ENCODE results near the gene DNAJC5.

The DNAJC5 gene

DNA sequence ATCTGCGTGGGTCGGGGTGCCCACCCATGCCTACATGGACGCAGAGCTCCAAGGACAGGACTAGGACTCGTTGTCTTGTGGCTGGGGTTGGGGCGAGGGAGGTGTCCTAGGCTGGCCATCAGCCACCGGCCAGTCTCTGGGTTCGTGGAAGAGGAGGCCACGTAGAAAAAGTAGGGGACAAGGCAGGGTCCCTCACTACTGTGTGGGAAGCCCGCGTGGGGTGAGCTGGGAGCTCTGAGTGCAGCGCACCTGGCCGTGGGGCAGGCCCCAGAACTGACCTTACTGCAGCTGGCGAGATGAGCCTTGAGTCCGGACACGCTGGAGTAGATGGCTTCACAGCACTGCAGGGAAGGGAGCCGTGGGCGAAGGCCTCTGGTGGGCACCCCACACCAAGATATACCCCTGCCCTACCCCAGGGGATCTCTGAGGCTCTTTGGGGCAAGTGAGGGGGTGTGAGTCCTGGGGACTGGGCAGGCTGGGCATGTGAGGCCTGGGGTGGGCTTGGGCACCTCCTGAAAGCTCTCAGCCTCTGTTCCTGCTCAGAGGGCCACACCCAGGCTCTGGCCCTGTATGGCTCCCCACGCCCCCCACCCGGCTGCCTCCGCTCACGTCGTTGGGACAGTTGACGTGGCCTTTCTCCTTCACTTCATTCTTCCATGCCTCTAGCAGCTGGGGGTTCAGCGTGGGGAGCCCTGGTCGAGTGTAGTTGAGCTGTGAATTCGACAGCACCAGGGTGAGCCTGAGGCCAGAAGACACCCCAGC, 66.9 kb downstream of the DNAJC5 start:
- Histone ChIP-seq H2AFZ (ENCODE audit: low read length) (no peak overlapping the region), H3K9me3 (replicated peaks in 1 of 2; ENCODE audit: control insufficient read depth in 2 of 2, insufficient read depth in 1 of 2, low read depth in 1 of 2, low read length in 2 of 2) (peaks cover 0 to 18% of the 10 kb centered on the region in 2 donors), H4K8ac (ENCODE audit: low read depth, low read length) (no peak overlapping the region), H2BK12ac (ENCODE audit: low read length) (no peak overlapping the region), H3K23ac (ENCODE audit: low read depth, low read length, poor library complexity) (peak overlapping the region; percentile 12), H3K27ac (replicated peaks; ENCODE audit: low read length) (no peak overlapping the region), H3K27me3 (ENCODE audit: control insufficient read depth in 3 of 3, insufficient read depth in 3 of 3, low read depth in 1 of 3, low read length in 3 of 3) (no peaks in the 10 kb centered on the region), H2BK120ac (ENCODE audit: low read depth, low read length) (no peak overlapping the region), H3K4me2 (ENCODE audit: insufficient read depth, low read length, poor library complexity, severe bottlenecking) (no peak overlapping the region), H3K14ac (ENCODE audit: low read length) (no peak overlapping the region), H4K91ac (ENCODE audit: low read depth, low read length, poor library complexity) (no peak overlapping the region), H3K4me1 (ENCODE audit: control insufficient read depth in 2 of 2, insufficient read depth in 1 of 2, low read depth in 1 of 2, low read length in 2 of 2) (peaks cover 16 to 18% of the 10 kb centered on the region in 2 donors), H3K36me3 (replicated peaks in 1 of 2; ENCODE audit: control insufficient read depth in 2 of 2, insufficient read depth in 2 of 2, low read length in 2 of 2) (peaks cover 48 to 70% of the 10 kb centered on the region in 2 donors), H3K9ac (ENCODE audit: low read depth, low read length, poor library complexity) (peak overlapping the region; percentile 44), H3K4me3 (ENCODE audit: low read length in 2 of 2) (no peak overlapping the region), H3K79me1 (ENCODE audit: low read depth, low read length) (peaks cover 8% of the 10 kb centered on the region), H3K18ac (ENCODE audit: low read length) (no peak overlapping the region), H2BK15ac (ENCODE audit: low read length) (no peak overlapping the region), H2BK5ac (ENCODE audit: low read length) (no peak overlapping the region), H3K4ac (ENCODE audit: low read length) (no peak overlapping the region), H2AK5ac (ENCODE audit: low read depth, low read length) (no peak overlapping the region)
- no CpG with 5 or more reads among the region's 26 CpGs for WGBS, 2 donors (ENCODE audit: extremely low coverage in 2 of 2, insufficient read length in 2 of 2, insufficient replicate concordance in 1 of 2)
- DNase-seq (ENCODE audit: low spot score), result no peak

DNA sequence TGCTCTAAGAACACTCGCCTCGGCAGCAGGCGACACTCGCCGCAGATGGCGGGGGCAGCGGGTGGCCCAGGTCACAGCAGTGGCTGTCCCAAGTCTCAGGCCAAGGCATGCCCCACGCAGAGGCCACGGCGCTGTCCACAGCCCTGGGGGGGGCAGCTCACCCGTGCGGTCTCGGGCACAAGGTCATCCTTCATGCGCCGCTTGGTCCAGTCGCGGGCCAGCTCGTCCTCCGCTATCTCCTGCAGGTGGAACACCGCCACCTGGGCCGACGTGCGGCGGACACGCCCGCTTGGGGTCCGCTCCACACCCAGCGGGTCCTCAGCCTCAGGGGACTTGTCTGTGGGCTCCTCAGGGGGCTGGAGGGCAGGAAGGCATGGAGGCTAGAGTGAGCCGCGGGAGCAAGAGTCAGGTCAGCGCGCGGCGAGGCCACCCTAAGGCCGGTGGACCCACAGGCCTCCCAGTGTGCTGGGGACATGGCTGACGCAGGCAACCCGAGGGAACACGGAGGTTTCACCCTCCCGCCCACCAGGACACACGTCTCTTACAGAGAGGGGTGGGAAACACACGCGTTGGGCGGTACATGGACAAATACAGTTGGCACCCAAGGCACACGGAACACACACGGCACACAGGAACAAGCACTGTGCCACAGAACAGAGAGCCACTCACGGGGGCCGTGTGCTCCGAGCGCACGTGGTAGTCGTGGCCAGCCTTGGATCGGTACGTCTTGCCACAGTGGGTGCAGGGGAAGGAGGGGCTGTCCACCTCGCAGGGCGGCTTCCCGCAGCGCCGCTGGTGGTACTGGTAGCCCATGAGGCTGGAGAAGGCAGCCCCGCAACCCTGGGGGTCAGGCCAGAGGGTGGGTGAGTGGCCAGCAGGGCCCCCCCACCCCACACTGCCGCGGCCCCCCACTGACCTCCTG, 67.8 kb downstream of the DNAJC5 start:
- Histone ChIP-seq H3K18ac (ENCODE audit: low read length) (no peak overlapping the region), H2BK5ac (ENCODE audit: low read length) (no peak overlapping the region), H3K9me3 (replicated peaks in 1 of 2; ENCODE audit: control insufficient read depth in 2 of 2, insufficient read depth in 1 of 2, low read depth in 1 of 2, low read length in 2 of 2) (peaks cover 0 to 26% of the 10 kb centered on the region in 2 donors), H3K4ac (ENCODE audit: low read length) (no peak overlapping the region), H4K91ac (ENCODE audit: low read depth, low read length, poor library complexity) (no peak overlapping the region), H3K23ac (ENCODE audit: low read depth, low read length, poor library complexity) (no peak overlapping the region), H3K4me3 (ENCODE audit: low read length in 2 of 2) (no peak overlapping the region), H2BK15ac (ENCODE audit: low read length) (no peak overlapping the region), H2BK120ac (ENCODE audit: low read depth, low read length) (no peak overlapping the region), H3K27me3 (ENCODE audit: control insufficient read depth in 3 of 3, insufficient read depth in 3 of 3, low read depth in 1 of 3, low read length in 3 of 3) (no peaks in the 10 kb centered on the region), H4K8ac (ENCODE audit: low read depth, low read length) (no peak overlapping the region), H3K27ac (replicated peaks; ENCODE audit: low read length) (no peak overlapping the region), H2AK5ac (ENCODE audit: low read depth, low read length) (no peak overlapping the region), H3K4me2 (ENCODE audit: insufficient read depth, low read length, poor library complexity, severe bottlenecking) (no peak overlapping the region), H3K4me1 (ENCODE audit: control insufficient read depth in 2 of 2, insufficient read depth in 1 of 2, low read depth in 1 of 2, low read length in 2 of 2) (peaks cover 9 to 13% of the 10 kb centered on the region in 2 donors), H3K79me1 (ENCODE audit: low read depth, low read length) (peaks cover 8% of the 10 kb centered on the region), H3K36me3 (replicated peaks in 1 of 2; ENCODE audit: control insufficient read depth in 2 of 2, insufficient read depth in 2 of 2, low read length in 2 of 2) (peaks cover 56 to 79% of the 10 kb centered on the region in 2 donors), H2AFZ (ENCODE audit: low read length) (no peak overlapping the region), H3K14ac (ENCODE audit: low read length) (no peak overlapping the region), H2BK12ac (ENCODE audit: low read length) (no peak overlapping the region), H3K9ac (ENCODE audit: low read depth, low read length, poor library complexity) (peak overlapping the region; percentile 70)
- no peak for DNase-seq (ENCODE audit: low spot score)
- no CpG with 5 or more reads among the region's 61 CpGs for WGBS, 2 donors (ENCODE audit: extremely low coverage in 2 of 2, insufficient read length in 2 of 2, insufficient replicate concordance in 1 of 2)

DNA sequence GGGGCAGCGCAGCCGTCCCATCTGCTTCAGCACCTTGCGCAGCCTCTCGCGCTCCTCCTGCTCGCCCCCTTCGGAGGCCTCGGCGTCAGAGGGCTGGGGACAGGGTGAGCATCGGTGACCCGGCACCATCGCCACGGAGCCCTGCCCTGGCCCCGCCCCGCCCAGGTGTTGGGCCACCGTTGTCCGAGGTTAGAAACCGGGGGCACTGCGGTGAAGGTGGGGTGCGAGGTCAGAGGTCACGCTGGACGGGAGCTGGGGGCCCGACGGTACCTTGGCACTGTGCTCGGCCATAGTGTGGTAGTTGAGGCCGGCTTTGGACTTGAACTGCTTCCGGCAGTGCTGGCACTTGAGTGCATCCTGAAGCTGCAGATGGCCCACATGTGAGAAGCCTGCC, 68.4 kb downstream of the DNAJC5 start:
- H3K18ac ChIP-seq (ENCODE audit: low read length), result no peak overlapping the region
- no peak overlapping the region for H3K4ac ChIP-seq (ENCODE audit: low read length)
- no peak overlapping the region for H2BK15ac ChIP-seq (ENCODE audit: low read length)
- peaks cover 9% of the 10 kb centered on the region for H3K79me1 ChIP-seq (ENCODE audit: low read depth, low read length)
- no peak overlapping the region for H3K4me2 ChIP-seq (ENCODE audit: insufficient read depth, low read length, poor library complexity, severe bottlenecking)
- H3K23ac ChIP-seq (ENCODE audit: low read depth, low read length, poor library complexity), result no peak overlapping the region
- no peak overlapping the region for H2BK12ac ChIP-seq (ENCODE audit: low read length)
- no peak overlapping the region for H2AK5ac ChIP-seq (ENCODE audit: low read depth, low read length)
- no CpG with 5 or more reads among the region's 27 CpGs for WGBS, 2 donors (ENCODE audit: extremely low coverage in 2 of 2, insufficient read length in 2 of 2, insufficient replicate concordance in 1 of 2)
- H4K91ac ChIP-seq (ENCODE audit: low read depth, low read length, poor library complexity), result no peak overlapping the region
- H3K9me3 ChIP-seq (replicated peaks in 1 of 2; ENCODE audit: control insufficient read depth in 2 of 2, insufficient read depth in 1 of 2, low read depth in 1 of 2, low read length in 2 of 2), result peaks cover 0 to 31% of the 10 kb centered on the region in 2 donors
- no peak overlapping the region for H2BK5ac ChIP-seq (ENCODE audit: low read length)
- H3K36me3 ChIP-seq (replicated peaks in 1 of 2; ENCODE audit: control insufficient read depth in 2 of 2, insufficient read depth in 2 of 2, low read length in 2 of 2), result peaks cover 61 to 81% of the 10 kb centered on the region in 2 donors
- H3K4me3 ChIP-seq (ENCODE audit: low read length in 2 of 2), result no peak overlapping the region
- no peak overlapping the region for H3K14ac ChIP-seq (ENCODE audit: low read length)
- H3K27ac ChIP-seq (replicated peaks; ENCODE audit: low read length), result no peak overlapping the region
- DNase-seq (ENCODE audit: low spot score), result no peak
- no peak overlapping the region for H4K8ac ChIP-seq (ENCODE audit: low read depth, low read length)
- H3K27me3 ChIP-seq (ENCODE audit: control insufficient read depth in 3 of 3, insufficient read depth in 3 of 3, low read depth in 1 of 3, low read length in 3 of 3), result no peaks in the 10 kb centered on the region
- H2BK120ac ChIP-seq (ENCODE audit: low read depth, low read length), result no peak overlapping the region
- H3K9ac ChIP-seq (ENCODE audit: low read depth, low read length, poor library complexity), result no peak overlapping the region
- peaks cover 9 to 12% of the 10 kb centered on the region in 2 donors for H3K4me1 ChIP-seq (ENCODE audit: control insufficient read depth in 2 of 2, insufficient read depth in 1 of 2, low read depth in 1 of 2, low read length in 2 of 2)
- H2AFZ ChIP-seq (ENCODE audit: low read length), result no peak overlapping the region

DNA sequence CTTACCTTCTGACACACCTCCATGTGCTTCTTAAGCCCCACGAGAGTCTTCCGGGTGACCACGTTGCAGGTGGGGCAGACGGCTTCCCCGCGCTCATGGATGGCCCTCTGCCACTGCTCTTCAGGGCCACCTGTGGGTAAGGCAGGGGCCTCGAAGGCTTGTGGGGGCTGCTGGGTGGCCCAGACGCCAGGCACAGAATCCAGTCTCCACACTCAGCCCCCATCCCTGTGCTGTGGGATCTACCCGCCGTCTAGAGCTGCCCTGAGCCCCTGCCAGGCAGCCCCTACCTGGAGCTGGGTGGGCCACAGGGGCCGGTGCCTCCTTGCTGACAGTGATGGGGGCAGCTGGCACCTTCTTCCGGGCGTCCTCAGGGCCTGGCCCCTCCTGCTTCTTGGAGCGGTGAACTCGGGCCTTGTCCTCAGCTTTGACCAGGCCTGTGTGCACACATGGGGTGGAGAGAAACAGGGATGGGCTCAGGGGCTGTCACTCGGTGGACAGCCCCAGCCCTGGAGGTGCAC, 68.9 kb downstream of the DNAJC5 start:
- H3K9ac ChIP-seq (ENCODE audit: low read depth, low read length, poor library complexity), result no peak overlapping the region
- H3K4me3 ChIP-seq (ENCODE audit: low read length in 2 of 2), result no peak overlapping the region
- no peak overlapping the region for H4K8ac ChIP-seq (ENCODE audit: low read depth, low read length)
- H2BK15ac ChIP-seq (ENCODE audit: low read length), result no peak overlapping the region
- DNase-seq (ENCODE audit: low spot score), result no peak
- H3K4me1 ChIP-seq (ENCODE audit: control insufficient read depth in 2 of 2, insufficient read depth in 1 of 2, low read depth in 1 of 2, low read length in 2 of 2), result peaks cover 11 to 12% of the 10 kb centered on the region in 2 donors
- no peak overlapping the region for H4K91ac ChIP-seq (ENCODE audit: low read depth, low read length, poor library complexity)
- no peak overlapping the region for H2BK5ac ChIP-seq (ENCODE audit: low read length)
- H2AFZ ChIP-seq (ENCODE audit: low read length), result no peak overlapping the region
- no peak overlapping the region for H2BK120ac ChIP-seq (ENCODE audit: low read depth, low read length)
- H3K79me1 ChIP-seq (ENCODE audit: low read depth, low read length), result peaks cover 10% of the 10 kb centered on the region
- H2BK12ac ChIP-seq (ENCODE audit: low read length), result no peak overlapping the region
- H3K27me3 ChIP-seq (ENCODE audit: control insufficient read depth in 3 of 3, insufficient read depth in 3 of 3, low read depth in 1 of 3, low read length in 3 of 3), result no peaks in the 10 kb centered on the region
- H2AK5ac ChIP-seq (ENCODE audit: low read depth, low read length), result no peak overlapping the region
- H3K18ac ChIP-seq (ENCODE audit: low read length), result no peak overlapping the region
- no CpG with 5 or more reads among the region's 16 CpGs for WGBS, 2 donors (ENCODE audit: extremely low coverage in 2 of 2, insufficient read length in 2 of 2, insufficient replicate concordance in 1 of 2)
- H3K9me3 ChIP-seq (replicated peaks in 1 of 2; ENCODE audit: control insufficient read depth in 2 of 2, insufficient read depth in 1 of 2, low read depth in 1 of 2, low read length in 2 of 2), result peaks cover 0 to 31% of the 10 kb centered on the region in 2 donors
- no peak overlapping the region for H3K4me2 ChIP-seq (ENCODE audit: insufficient read depth, low read length, poor library complexity, severe bottlenecking)
- no peak overlapping the region for H3K23ac ChIP-seq (ENCODE audit: low read depth, low read length, poor library complexity)
- no peak overlapping the region for H3K4ac ChIP-seq (ENCODE audit: low read length)
- no peak overlapping the region for H3K27ac ChIP-seq (replicated peaks; ENCODE audit: low read length)
- peak overlapping the region; percentile 12 for H3K14ac ChIP-seq (ENCODE audit: low read length)
- peaks cover 60 to 78% of the 10 kb centered on the region in 2 donors for H3K36me3 ChIP-seq (replicated peaks in 1 of 2; ENCODE audit: control insufficient read depth in 2 of 2, insufficient read depth in 2 of 2, low read length in 2 of 2)
